ENCODE data around the gene CNTD1. TPM values are rescaled to one million over a fixed set of nuclear protein-coding genes. Genes with fewer than 3 reads are reported as not detected.

Gene CNTD1
- total RNA-seq, 2 donors from 2014 or later = not detected

DNA sequence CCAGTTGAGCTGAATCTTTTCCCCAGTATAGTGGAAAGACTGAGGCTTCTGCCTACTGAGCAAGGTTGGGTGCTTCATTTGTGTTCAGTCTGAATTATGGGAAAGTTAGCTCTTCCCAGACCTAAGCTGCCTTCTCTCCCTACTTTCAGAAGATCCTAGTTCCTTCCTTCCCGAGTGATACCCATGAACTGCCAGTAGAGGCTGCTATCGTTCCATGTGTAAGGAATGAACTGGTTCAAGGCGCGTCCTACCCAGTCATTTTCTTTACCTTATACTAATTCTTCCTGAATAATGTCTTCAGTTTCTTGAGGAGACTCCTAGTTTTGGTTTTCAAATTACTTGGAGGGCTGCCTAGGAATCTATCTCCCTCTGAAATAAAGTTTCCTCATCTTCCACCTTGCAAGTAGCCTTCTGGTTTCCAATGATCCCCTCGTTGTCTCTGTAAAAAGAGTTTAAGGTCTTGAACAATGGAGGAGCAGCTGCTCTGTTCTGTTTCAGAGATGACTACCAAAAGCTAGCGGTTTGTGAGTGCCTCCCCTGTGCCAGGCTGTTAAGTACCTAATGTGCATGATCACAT is 44.8 kb downstream of the CNTD1 start:
- H3K4me3 Mint-ChIP-seq = no peak overlapping the region
- H3K36me3 Mint-ChIP-seq (ENCODE audit: low read depth) = peaks cover 67% of the 10 kb centered on the region
- peaks cover 16% of the 10 kb centered on the region for H3K4me1 Mint-ChIP-seq

GRCh38 chr17:42844271-42844670 is 45.6 kb downstream of the CNTD1 start, which contains the start of gene AOC2:
Gene AOC2 (plus strand): TSS chr17:42844580. CDS start chr17:42844627, 47 bp downstream.
- DNase-seq = no peak
- Histone ChIP-seq H3K9ac (ENCODE audit: extremely low read depth, low read length, poor library complexity, severe bottlenecking) (no peak within 1 kb of the TSS), H3K9me3 (ENCODE audit: control insufficient read depth, low read length) (no peaks in the 10 kb centered on the region), H3K27ac (ENCODE audit: low read depth, low read length) (no peak within 1 kb of the TSS), H3K4me1 (ENCODE audit: control insufficient read depth, insufficient read depth, low read length) (peaks cover 3% of the 10 kb centered on the region), H3K4me3 (ENCODE audit: low read length) (no peak within 1 kb of the TSS), H3K36me3 (ENCODE audit: control insufficient read depth, insufficient read depth, low read length) (peaks cover 53% of the 10 kb centered on the region), H3K27me3 (ENCODE audit: control insufficient read depth, insufficient read depth, low read length, poor library complexity, severe bottlenecking) (no peaks in the 10 kb centered on the region)
- no peak within 1 kb of the TSS for H3K27ac Mint-ChIP-seq
- peaks cover 59% of the 10 kb centered on the region for H3K36me3 Mint-ChIP-seq (ENCODE audit: low read depth)
- H3K9me3 Mint-ChIP-seq = no peaks in the 10 kb centered on the region
- peaks cover 16% of the 10 kb centered on the region for H3K4me1 Mint-ChIP-seq
- 88 to 96% methylated on average over 3 to 4 of the region's 4 CpGs for WGBS, 2 experiments (ENCODE audit: insufficient coverage in 1 of 2, insufficient read length in 1 of 2)
- TF ChIP-seq, protein P1, sequence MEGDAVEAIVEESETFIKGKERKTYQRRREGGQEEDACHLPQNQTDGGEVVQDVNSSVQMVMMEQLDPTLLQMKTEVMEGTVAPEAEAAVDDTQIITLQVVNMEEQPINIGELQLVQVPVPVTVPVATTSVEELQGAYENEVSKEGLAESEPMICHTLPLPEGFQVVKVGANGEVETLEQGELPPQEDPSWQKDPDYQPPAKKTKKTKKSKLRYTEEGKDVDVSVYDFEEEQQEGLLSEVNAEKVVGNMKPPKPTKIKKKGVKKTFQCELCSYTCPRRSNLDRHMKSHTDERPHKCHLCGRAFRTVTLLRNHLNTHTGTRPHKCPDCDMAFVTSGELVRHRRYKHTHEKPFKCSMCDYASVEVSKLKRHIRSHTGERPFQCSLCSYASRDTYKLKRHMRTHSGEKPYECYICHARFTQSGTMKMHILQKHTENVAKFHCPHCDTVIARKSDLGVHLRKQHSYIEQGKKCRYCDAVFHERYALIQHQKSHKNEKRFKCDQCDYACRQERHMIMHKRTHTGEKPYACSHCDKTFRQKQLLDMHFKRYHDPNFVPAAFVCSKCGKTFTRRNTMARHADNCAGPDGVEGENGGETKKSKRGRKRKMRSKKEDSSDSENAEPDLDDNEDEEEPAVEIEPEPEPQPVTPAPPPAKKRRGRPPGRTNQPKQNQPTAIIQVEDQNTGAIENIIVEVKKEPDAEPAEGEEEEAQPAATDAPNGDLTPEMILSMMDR (conservative IDR thresholded peaks at IDR 0.05) = no peak
- H3K4me3 Mint-ChIP-seq = no peak within 1 kb of the TSS
- no peaks in the 10 kb centered on the region for H3K27me3 Mint-ChIP-seq (ENCODE audit: insufficient read depth)

More for the DNA sequence above, 44.8 kb downstream of the CNTD1 start:
- TF ChIP-seq, protein P1 (conservative IDR thresholded peaks at IDR 0.05) = peak; percentile 97
- Mint-ChIP-seq H3K9me3 (no peaks in the 10 kb centered on the region), H3K27me3 (ENCODE audit: insufficient read depth) (no peaks in the 10 kb centered on the region), H3K27ac (no peak overlapping the region)
- H3K4me3 ChIP-seq (ENCODE audit: low read length) = no peak overlapping the region
- H3K9me3 ChIP-seq (ENCODE audit: control insufficient read depth, low read length) = no peaks in the 10 kb centered on the region
- H3K9ac ChIP-seq (ENCODE audit: extremely low read depth, low read length, poor library complexity, severe bottlenecking) = no peak overlapping the region
- H3K27ac ChIP-seq (ENCODE audit: low read depth, low read length) = no peak overlapping the region
- H3K27me3 ChIP-seq (ENCODE audit: control insufficient read depth, insufficient read depth, low read length, poor library complexity, severe bottlenecking) = no peaks in the 10 kb centered on the region
- peak; percentile 82 for DNase-seq
- peaks cover 61% of the 10 kb centered on the region for H3K36me3 ChIP-seq (ENCODE audit: control insufficient read depth, insufficient read depth, low read length)
- H3K4me1 ChIP-seq (ENCODE audit: control insufficient read depth, insufficient read depth, low read length) = peaks cover 3% of the 10 kb centered on the region
- 61 to 69% methylated on average over 3 to 6 of the region's 6 CpGs for WGBS, 2 experiments (ENCODE audit: insufficient coverage in 1 of 2, insufficient read length in 1 of 2)

DNA sequence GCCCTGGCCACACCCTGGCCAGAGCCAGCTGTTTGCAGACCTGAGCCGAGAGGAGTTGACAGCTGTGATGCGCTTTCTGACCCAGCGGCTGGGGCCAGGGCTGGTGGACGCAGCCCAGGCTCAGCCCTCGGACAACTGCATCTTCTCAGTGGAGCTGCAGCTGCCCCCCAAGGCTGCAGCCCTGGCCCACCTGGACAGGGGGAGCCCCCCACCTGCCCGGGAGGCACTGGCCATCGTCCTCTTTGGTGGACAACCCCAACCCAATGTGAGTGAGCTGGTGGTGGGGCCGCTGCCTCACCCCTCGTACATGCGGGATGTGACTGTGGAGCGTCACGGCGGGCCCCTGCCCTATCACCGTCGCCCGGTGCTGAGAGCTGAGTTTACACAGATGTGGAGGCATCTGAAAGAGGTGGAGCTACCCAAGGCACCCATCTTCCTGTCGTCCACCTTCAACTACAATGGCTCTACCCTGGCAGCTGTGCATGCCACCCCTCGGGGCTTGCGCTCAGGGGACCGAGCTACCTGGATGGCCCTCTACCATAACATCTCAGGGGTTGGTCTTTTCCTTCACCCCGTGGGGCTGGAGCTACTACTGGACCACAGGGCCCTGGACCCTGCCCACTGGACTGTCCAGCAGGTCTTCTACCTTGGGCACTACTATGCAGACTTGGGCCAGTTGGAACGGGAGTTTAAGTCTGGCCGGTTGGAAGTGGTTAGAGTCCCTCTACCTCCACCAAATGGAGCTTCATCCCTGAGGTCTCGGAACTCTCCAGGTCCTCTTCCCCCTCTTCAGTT is 46.3 kb downstream of the CNTD1 start:
- no peak overlapping the region for H3K27ac ChIP-seq (ENCODE audit: low read depth, low read length)
- no peak overlapping the region for H3K9ac ChIP-seq (ENCODE audit: extremely low read depth, low read length, poor library complexity, severe bottlenecking)
- Mint-ChIP-seq H3K36me3 (ENCODE audit: low read depth) (peaks cover 55% of the 10 kb centered on the region), H3K4me3 (no peak overlapping the region), H3K9me3 (no peaks in the 10 kb centered on the region), H3K27ac (no peak overlapping the region), H3K27me3 (ENCODE audit: insufficient read depth) (no peaks in the 10 kb centered on the region), H3K4me1 (peaks cover 16% of the 10 kb centered on the region)
- TF ChIP-seq, protein P1 (conservative IDR thresholded peaks at IDR 0.05) = no peak
- no peak overlapping the region for H3K4me3 ChIP-seq (ENCODE audit: low read length)
- no peaks in the 10 kb centered on the region for H3K27me3 ChIP-seq (ENCODE audit: control insufficient read depth, insufficient read depth, low read length, poor library complexity, severe bottlenecking)
- no peak for DNase-seq
- H3K4me1 ChIP-seq (ENCODE audit: control insufficient read depth, insufficient read depth, low read length) = peaks cover 3% of the 10 kb centered on the region
- peaks cover 49% of the 10 kb centered on the region for H3K36me3 ChIP-seq (ENCODE audit: control insufficient read depth, insufficient read depth, low read length)
- no peaks in the 10 kb centered on the region for H3K9me3 ChIP-seq (ENCODE audit: control insufficient read depth, low read length)
- WGBS, 2 experiments (ENCODE audit: insufficient coverage in 1 of 2, insufficient read length in 1 of 2) = 97 to 98% methylated on average over 13 to 24 of the region's 24 CpGs
